ENCODE results near the gene TMEM176A. TPM values are rescaled to one million over a fixed set of nuclear protein-coding genes. Genes with fewer than 3 reads are reported as not detected.

Gene TMEM176A
- total RNA-seq, 1 experiment from 2014 or later = 0.39 TPM

GRCh38 chr7:150799741-150800580 lies 608 bp upstream of the TMEM176A start, which contains the start of gene TMEM176B:
Gene TMEM176B (minus strand): TSS chr7:150800364. CDS start chr7:150796569, 3,795 bp downstream.
- DNase-seq (ENCODE audit: low read depth, low spot score) (no peak), ATAC-seq (no peak)
- Histone ChIP-seq H3K27me3 (ENCODE audit: control insufficient read depth, insufficient read depth, low read length) (peaks cover 9% of the 10 kb centered on the region), H3K36me3 (ENCODE audit: control insufficient read depth, insufficient read depth, low read length) (no peaks in the 10 kb centered on the region), H3K27ac (ENCODE audit: low read length) (no peak within 1 kb of the TSS), H3K4me1 (ENCODE audit: control insufficient read depth, insufficient read depth, low read length) (no peaks in the 10 kb centered on the region), H3K4me3 (ENCODE audit: low read depth in 2 of 2, low read length in 2 of 2) (no peak within 1 kb of the TSS), H3K9me3 (ENCODE audit: control insufficient read depth, insufficient read depth, low read depth, low read length) (no peaks in the 10 kb centered on the region)
- intact Hi-C loops (cut with micrococcal nuclease; ENCODE audit: unreplicated experiment) = no loop called here
- ChIA-PET CTCF (no interaction called here), POLR2A (no interaction called here)
- in situ Hi-C loops (cut with HindIII; ENCODE audit: low pct_unique_long_range_greater_than_20kb, low sequenced_read_pairs) = no loop called here
- TF ChIP-seq REST (IDR thresholded peaks at IDR 0.05; ENCODE audit: insufficient read depth in 1 of 2, low read depth in 2 of 2, low read length in 1 of 2) (no peak), CTCF (IDR thresholded peaks at IDR 0.05) (no peak), POLR2AphosphoS5 (IDR thresholded peaks at IDR 0.05; ENCODE audit: low read depth, low read length) (no peak), TCF7L2 (IDR thresholded peaks at IDR 0.05; ENCODE audit: low read depth, low read length) (no peak), SIN3A (IDR thresholded peaks at IDR 0.05; ENCODE audit: borderline replicate concordance, insufficient read depth, low read depth, low read length) (no peak)
- BruUV-seq (replicated peaks) = no TSS peak

- no peaks in the 10 kb centered on the region for H3K9me3 ChIP-seq (ENCODE audit: control insufficient read depth, insufficient read depth, low read depth, low read length)
- BruUV-seq (replicated peaks) = no TSS peak
- H3K36me3 ChIP-seq (ENCODE audit: control insufficient read depth, insufficient read depth, low read length) = no peaks in the 10 kb centered on the region
- H3K4me1 ChIP-seq (ENCODE audit: control insufficient read depth, insufficient read depth, low read length) = no peaks in the 10 kb centered on the region
- in situ Hi-C loops (cut with HindIII; ENCODE audit: low pct_unique_long_range_greater_than_20kb, low sequenced_read_pairs) = no loop called here
- ChIA-PET POLR2A (no interaction called here), CTCF (no interaction called here)
- DNase-seq (ENCODE audit: low read depth, low spot score) (no peak), ATAC-seq (peak; percentile 47; the same call in 1 of the 2 replicates)
- intact Hi-C loops (cut with micrococcal nuclease; ENCODE audit: unreplicated experiment) = no loop called here
- H3K4me3 ChIP-seq (ENCODE audit: low read depth in 2 of 2, low read length in 2 of 2) = no peak overlapping the region
- TF ChIP-seq REST (IDR thresholded peaks at IDR 0.05; ENCODE audit: insufficient read depth in 1 of 2, low read depth in 2 of 2, low read length in 1 of 2) = no peak
- TF ChIP-seq CTCF (IDR thresholded peaks at IDR 0.05) = no peak
- TF ChIP-seq POLR2AphosphoS5 (IDR thresholded peaks at IDR 0.05; ENCODE audit: low read depth, low read length) = no peak
- no peak for TF ChIP-seq TCF7L2 (IDR thresholded peaks at IDR 0.05; ENCODE audit: low read depth, low read length)
- TF ChIP-seq SIN3A (IDR thresholded peaks at IDR 0.05; ENCODE audit: borderline replicate concordance, insufficient read depth, low read depth, low read length) = no peak
- H3K27me3 ChIP-seq (ENCODE audit: control insufficient read depth, insufficient read depth, low read length) = peaks cover 7% of the 10 kb centered on the region
- no peak overlapping the region for H3K27ac ChIP-seq (ENCODE audit: low read length)
These were observed 825 bp downstream of the TMEM176A start for GRCh38 chr7:150801242-150801945.
